GM21360 (cell line): ENCODE measurements around the gene NKIRAS2.
"Not testable (repeated sequence)": the region's sequence is repeated elsewhere in the genome, so short reads cannot be mapped to it uniquely, and the experiment has no call there.

Experiments used
- ATAC-seq: cut with Tn5 transposase; IDR thresholded peaks from one replicate; pipeline ENCODE4 v1.9.1; 2021; ENCODE audit warnings: mild to moderate bottlenecking, moderate library complexity; ENCODE audit not compliant: unreplicated experiment

NKIRAS2 gene

GRCh38 chr17:41996855-41997164, 23.1 kb upstream of the NKIRAS2 start:
- no peak for ATAC-seq

GRCh38 chr17:41998497-41998896, 21.4 kb upstream of the NKIRAS2 start:
- ATAC-seq, result no peak

- no peak for ATAC-seq
Measured at GRCh38 chr17:42000413-42001133, 19.3 kb upstream of the NKIRAS2 start.

- no peak for ATAC-seq
Measured at GRCh38 chr17:42001729-42002128, 18.2 kb upstream of the NKIRAS2 start.

- ATAC-seq, result no peak
Measured at GRCh38 chr17:42002175-42002791, 17.6 kb upstream of the NKIRAS2 start.

- no peak for ATAC-seq
Measured at GRCh38 chr17:42002792-42003301, 17.0 kb upstream of the NKIRAS2 start.

GRCh38 chr17:42005166-42005565, 14.7 kb upstream of the NKIRAS2 start:
- ATAC-seq, result no peak

- no peak for ATAC-seq
Measured at GRCh38 chr17:42009170-42009569, 10.7 kb upstream of the NKIRAS2 start.

- not testable (repeated sequence) for ATAC-seq
Measured at GRCh38 chr17:42010266-42010680, 9.6 kb upstream of the NKIRAS2 start.

GRCh38 chr17:42010898-42011516, 8.9 kb upstream of the NKIRAS2 start:
- no peak for ATAC-seq

GRCh38 chr17:42012363-42012762, 7.5 kb upstream of the NKIRAS2 start:
- not testable (repeated sequence) for ATAC-seq

GRCh38 chr17:42013740-42014139, 6.2 kb upstream of the NKIRAS2 start:
- not testable (repeated sequence) for ATAC-seq

GRCh38 chr17:42016411-42016831, 3.5 kb upstream of the NKIRAS2 start:
- ATAC-seq, result no peak

- peak; percentile 60 for ATAC-seq
Measured at GRCh38 chr17:42016941-42017865, 2.7 kb upstream of the NKIRAS2 start, which contains the start of gene DNAJC7. TSS of gene DNAJC7 (minus strand) at chr17:42017439. CDS start at chr17:42017416, 23 bp downstream.

GRCh38 chr17:42017866-42018200, 2.1 kb upstream of the NKIRAS2 start:
- no peak for ATAC-seq

- ATAC-seq, result no peak
Measured at GRCh38 chr17:42018339-42018738, 1.6 kb upstream of the NKIRAS2 start.

GRCh38 chr17:42018988-42019387, 902 bp upstream of the NKIRAS2 start:
- ATAC-seq, result no peak

GRCh38 chr17:42020845-42021244, 955 bp downstream of the NKIRAS2 start:
- not testable (repeated sequence) for ATAC-seq

GRCh38 chr17:42023524-42024349, 3.8 kb downstream of the NKIRAS2 start:
- ATAC-seq, result no peak

GRCh38 chr17:42025191-42025579, 5.3 kb downstream of the NKIRAS2 start:
- no peak for ATAC-seq
